Urinary bladder (tissue), 4 donors: Measurements from ENCODE around the gene THADA. TPM values are rescaled to one million over a fixed set of nuclear protein-coding genes. Genes with fewer than 3 reads are reported as not detected.
A peak's percentile ranks its signal among the peaks of the same experiment; 100 is the strongest.

Experiments
- DNase-seq: peaks from one replicate; pipeline ENCODE4 v3.0.0-alpha.2; 2015; ENCODE audit errors: extremely low spot score
- H3K27ac ChIP-seq: one replicate; pipeline ENCODE4 v1.5.1; 2013; ENCODE audit warnings: low read depth, mild to moderate bottlenecking, moderate library complexity
- H3K36me3 ChIP-seq: one replicate; pipeline ENCODE4 v1.6.1; 2013; ENCODE audit warnings: mild to moderate bottlenecking, moderate library complexity; ENCODE audit not compliant: insufficient read depth
- H3K4me1 ChIP-seq: one replicate; pipeline ENCODE4 v1.6.1; 2013; ENCODE audit warnings: mild to moderate bottlenecking, moderate library complexity; ENCODE audit not compliant: insufficient read depth
- H3K4me3 ChIP-seq: one replicate; pipeline ENCODE4 v1.5.1; 2013; ENCODE audit warnings: low read depth, low read length
- WGBS: extraction: QIAGEN DNeasy Blood & Tissue Kit; methylation state at CpG from one replicate; pipeline ENCODE4 v1.1.7; 2013; 5-methylcytosine and 5-hydroxymethylcytosine counted together
- polyA plus RNA-seq: library from polyadenylated mRNA; stranded (reverse); fragments of 200-250 nt; gene quantifications from one replicate; pipeline ENCODE4 v1.2.3, GENCODE V29; 2013
- total RNA-seq: library from RNA; depleted of rRNA; stranded (reverse); fragments of >200 nt; gene quantifications from one replicate; pipeline ENCODE4 v1.2.3, GENCODE V29; 2014
- donor health status: healthy with polysubstance abuse.
- donor health status: healthy.

Gene THADA
- total and polyA plus RNA-seq, 2 donors, result 12.2 to 71.6 TPM

DNA sequence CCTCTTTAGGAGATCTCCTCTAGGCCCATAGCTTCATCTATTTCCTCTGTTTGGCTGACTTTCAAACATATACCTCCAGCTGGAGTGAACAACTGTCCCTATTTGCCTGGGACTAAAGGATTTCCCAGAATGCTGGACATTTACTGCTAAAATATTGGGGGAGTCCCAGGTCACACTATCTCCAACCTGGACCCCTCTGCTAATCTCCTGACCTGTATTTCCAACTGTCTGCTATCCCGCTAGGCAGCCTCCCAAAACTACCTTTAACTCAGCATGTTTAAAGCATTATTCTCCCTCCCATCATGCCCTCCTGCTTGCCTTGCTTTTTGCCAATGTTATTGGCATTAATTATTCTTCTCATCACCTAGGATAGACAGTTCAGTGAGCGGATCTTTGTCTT, 77.1 kb downstream of the THADA start:
- H3K4me3 ChIP-seq, result no peak overlapping the region
- H3K36me3 ChIP-seq, result no peaks in the 10 kb centered on the region
- no peaks in the 10 kb centered on the region for H3K4me1 ChIP-seq
- 95% methylated on average over 2 of the region's 2 CpGs for WGBS
- no peak overlapping the region for H3K27ac ChIP-seq
- DNase-seq, result no peak

DNA sequence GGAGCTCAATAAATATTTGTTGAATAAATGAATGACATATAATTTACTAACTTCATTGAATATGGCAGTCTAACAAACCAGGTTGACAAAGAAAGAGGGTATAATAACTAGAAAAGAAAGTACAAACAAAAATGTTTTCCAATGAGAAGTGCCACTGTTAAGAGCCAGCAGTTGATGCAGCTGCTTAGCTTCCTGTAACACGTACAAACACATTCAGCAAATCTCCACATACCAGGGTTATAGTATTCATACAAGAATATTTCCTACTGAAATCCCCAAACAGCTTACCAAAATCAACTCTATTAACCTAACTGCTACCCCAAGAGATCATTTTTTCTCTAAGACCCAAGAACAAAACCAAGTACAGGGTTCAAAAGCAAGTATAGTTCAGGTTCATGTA, 77.7 kb downstream of the THADA start:
- H3K36me3 ChIP-seq, result no peaks in the 10 kb centered on the region
- H3K4me1 ChIP-seq, result no peaks in the 10 kb centered on the region
- no peak overlapping the region for H3K4me3 ChIP-seq
- H3K27ac ChIP-seq, result peak overlapping the region; percentile 54
- no peak for DNase-seq
- WGBS, result 21% methylated on average over 1 of the region's 1 CpG

DNA sequence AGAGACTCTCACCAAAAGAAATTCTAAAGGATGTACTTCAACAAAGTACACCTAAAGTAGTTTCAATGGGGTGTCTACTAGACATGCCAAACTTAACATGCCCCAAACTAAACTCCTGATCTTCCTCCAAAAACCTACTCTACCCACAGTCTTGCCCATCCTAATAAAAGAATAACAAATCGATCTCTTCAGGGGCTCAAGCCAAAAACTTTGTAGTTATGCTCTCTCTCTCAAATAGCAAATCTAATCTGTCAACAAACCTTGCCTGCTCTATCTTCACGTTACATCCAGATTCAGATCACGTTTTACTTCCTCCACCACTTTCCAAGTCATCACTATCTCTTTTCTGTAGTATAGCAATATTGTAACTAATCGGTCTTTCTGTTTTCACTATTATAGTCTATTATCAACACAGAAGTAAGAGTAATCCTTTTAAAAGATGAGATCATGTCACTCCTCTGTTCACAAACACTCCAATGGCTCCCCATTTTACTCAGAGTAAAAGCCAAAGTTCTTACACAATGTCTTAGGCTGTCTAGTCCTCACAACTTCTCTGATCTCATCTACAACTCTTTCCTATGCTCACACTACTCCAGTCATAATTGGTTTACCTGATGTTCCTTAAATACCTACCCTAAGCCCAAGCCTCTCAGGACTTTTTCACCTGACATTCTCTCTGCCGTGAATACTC, 79.9 kb downstream of the THADA start:
- Histone ChIP-seq H3K36me3 (no peaks in the 10 kb centered on the region), H3K27ac (no peak overlapping the region), H3K4me3 (no peak overlapping the region), H3K4me1 (no peaks in the 10 kb centered on the region)
- DNase-seq, result no peak
- 58% methylated on average over 5 of the region's 5 CpGs for WGBS

DNA sequence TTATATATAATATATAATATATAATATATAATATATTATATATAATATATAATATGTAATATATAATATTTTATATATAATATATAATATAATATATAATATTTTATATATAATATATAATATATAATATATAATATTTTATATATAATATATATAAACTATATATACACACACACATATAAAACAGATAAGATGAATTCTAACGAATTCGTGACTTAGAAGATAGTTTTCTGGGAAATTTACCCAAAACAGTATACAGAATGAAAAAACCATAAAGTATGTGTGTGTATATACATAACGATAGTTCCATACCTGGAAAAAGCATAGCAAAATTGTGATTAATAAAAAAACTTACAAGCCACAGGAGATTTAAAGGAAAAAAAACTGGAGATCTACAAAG, 80.6 kb downstream of the THADA start:
- Histone ChIP-seq H3K4me3 (no peak overlapping the region), H3K36me3 (no peaks in the 10 kb centered on the region), H3K27ac (no peak overlapping the region), H3K4me1 (no peaks in the 10 kb centered on the region)
- no peak for DNase-seq
- 98% methylated on average over 3 of the region's 3 CpGs for WGBS

DNA sequence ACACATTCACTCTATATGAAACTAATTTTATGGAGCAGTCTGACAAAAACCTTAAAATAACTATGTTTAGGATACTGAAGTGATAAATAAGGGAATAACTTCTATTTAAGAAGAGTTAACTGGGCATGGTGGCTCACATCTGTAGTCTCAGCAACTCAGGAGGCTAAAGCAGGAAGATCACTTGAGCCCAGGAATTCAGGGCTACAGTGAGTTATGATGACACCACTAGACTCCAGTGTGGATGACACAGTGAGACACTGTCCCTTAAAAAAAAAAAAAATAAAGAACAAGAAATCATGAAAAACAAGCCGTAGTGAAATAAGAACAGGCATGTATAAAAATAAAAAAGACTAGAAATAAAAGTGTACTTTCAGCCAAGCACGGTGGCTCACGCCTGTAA, 82.0 kb downstream of the THADA start:
- WGBS, result 88% methylated on average over 3 of the region's 3 CpGs
- no peak for DNase-seq
- Histone ChIP-seq H3K4me1 (no peaks in the 10 kb centered on the region), H3K27ac (no peak overlapping the region), H3K4me3 (no peak overlapping the region), H3K36me3 (no peaks in the 10 kb centered on the region)

DNA sequence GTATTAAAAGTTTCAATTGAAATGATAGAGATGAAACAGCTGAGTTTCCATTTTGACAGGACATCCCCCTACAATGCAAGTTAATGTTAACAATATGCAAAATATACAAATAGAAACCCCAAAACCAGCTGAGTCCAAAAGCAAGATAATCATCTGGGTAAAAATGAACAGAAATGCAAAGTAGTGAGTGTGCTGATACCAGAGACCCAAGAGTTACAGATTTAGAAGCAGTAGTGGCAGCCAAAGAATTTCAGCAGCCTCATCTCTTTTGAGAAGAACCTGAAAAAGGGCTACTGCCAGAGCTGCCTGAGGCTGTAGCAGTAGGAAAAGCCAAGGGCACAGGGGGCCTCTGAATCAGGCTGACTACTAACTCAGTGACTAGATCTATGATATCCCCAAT, 82.6 kb downstream of the THADA start:
- Histone ChIP-seq H3K36me3 (no peaks in the 10 kb centered on the region), H3K27ac (no peak overlapping the region), H3K4me1 (no peaks in the 10 kb centered on the region), H3K4me3 (no peak overlapping the region)
- DNase-seq, result no peak

DNA sequence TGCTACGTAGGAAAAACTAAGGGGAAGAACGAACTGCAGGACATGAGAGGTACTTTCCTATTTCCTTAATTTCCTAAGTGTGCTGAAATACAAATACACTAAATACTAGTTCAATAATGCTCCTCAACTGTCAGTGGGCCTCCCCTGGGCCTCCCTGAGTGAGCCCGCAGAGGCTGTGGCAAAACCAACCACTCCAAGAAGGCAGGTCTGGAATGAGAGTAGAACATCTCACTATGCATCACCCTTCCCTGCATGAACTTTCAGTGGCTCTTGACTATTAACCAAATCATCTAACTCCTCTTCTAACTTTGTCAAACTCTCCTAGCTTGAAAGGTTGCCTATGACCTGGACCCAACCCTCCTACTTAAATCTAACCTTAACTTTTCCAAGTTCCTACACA, 84.6 kb downstream of the THADA start:
- no peak overlapping the region for H3K4me3 ChIP-seq
- no peak for DNase-seq
- WGBS, result 99% methylated on average over 3 of the region's 3 CpGs
- H3K4me1 ChIP-seq, result no peaks in the 10 kb centered on the region
- H3K36me3 ChIP-seq, result no peaks in the 10 kb centered on the region
- H3K27ac ChIP-seq, result no peak overlapping the region

DNA sequence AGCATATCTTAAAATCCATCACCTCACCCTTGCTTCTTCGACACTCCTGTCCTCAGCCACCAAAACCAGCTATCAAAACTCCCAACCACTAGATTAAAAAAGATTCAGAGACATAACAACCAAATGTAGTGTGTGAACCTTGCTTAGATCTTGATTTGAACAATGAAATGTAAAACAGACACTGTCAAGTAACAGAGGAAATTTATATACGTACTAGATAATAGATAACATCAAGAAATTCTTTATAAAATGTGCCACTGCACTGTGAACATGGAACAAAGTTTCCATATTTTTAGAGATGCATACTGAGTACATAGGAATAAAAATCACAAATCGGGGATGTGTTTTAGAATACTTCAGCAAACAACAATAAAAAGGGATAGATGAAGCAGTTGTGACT, 86.0 kb downstream of the THADA start:
- 86% methylated on average over 3 of the region's 3 CpGs for WGBS
- no peak for DNase-seq
- H3K4me3 ChIP-seq, result no peak overlapping the region
- H3K36me3 ChIP-seq, result no peaks in the 10 kb centered on the region
- no peaks in the 10 kb centered on the region for H3K4me1 ChIP-seq
- H3K27ac ChIP-seq, result no peak overlapping the region

DNA sequence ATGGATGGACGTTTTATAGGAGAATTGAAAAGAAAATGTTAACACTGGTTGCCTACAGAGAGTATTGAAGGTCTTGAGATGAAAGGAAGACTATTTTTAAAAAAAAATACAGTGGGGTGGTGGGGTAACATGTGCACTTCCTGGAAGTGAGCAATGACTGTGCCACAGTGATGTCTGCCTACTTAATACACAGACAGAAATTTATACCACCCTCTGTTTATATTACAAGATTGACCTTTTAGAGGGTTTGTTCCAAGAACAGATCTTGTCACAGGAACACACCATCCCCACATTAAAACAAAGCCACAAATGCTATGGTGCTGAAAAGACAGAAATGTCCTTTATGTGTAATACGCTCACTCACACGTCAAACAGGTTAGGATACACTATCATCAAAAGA, 87.6 kb downstream of the THADA start:
- Histone ChIP-seq H3K4me1 (no peaks in the 10 kb centered on the region), H3K4me3 (no peak overlapping the region), H3K27ac (no peak overlapping the region), H3K36me3 (no peaks in the 10 kb centered on the region)
- DNase-seq, result no peak
- WGBS, result 67% methylated on average over 3 of the region's 3 CpGs

DNA sequence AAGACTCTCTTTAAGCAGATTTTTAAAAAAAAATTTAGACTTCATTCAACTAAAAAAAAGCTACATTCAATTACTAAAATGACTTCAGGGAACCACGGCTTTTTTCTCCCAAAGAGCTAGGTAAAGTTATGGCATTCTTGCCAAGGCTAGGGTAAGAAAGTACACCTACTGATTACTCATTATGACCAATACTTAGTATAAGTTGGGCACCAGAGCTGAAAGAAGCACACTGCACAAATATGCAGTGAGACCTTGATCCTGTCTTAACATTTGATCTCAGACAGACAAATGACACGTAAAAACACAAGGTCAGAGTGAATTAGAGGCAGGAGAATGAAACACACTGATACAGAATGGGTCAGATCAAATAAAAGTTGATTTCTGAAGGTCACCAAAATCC, 88.7 kb downstream of the THADA start:
- H3K36me3 ChIP-seq, result no peaks in the 10 kb centered on the region
- no peaks in the 10 kb centered on the region for H3K4me1 ChIP-seq
- no peak overlapping the region for H3K27ac ChIP-seq
- 95% methylated on average over 2 of the region's 2 CpGs for WGBS
- DNase-seq, result no peak
- H3K4me3 ChIP-seq, result no peak overlapping the region

DNA sequence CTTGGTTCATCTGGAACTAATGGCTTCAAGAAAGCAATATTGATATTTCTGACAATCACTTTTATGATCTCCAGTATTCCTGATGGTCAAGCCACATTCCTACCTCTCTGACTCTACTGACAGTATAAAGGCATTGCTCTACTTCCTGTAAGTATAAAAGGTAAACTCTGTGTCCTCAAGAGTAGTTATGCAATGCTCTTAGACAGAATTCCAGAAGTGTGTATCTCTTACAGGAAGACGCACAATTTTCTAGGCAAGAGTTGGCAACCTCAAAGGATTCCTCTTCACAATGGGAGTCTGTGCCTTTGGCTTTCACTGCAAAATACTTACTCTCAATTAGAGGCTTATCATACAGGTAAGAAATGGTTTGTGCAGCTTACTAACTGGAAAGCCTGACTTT, 100.1 kb downstream of the THADA start:
- Histone ChIP-seq H3K4me3 (no peak overlapping the region), H3K27ac (no peak overlapping the region), H3K4me1 (no peaks in the 10 kb centered on the region), H3K36me3 (peaks cover 1% of the 10 kb centered on the region)
- DNase-seq, result no peak
- WGBS, result 73% methylated on average over 1 of the region's 1 CpG

DNA sequence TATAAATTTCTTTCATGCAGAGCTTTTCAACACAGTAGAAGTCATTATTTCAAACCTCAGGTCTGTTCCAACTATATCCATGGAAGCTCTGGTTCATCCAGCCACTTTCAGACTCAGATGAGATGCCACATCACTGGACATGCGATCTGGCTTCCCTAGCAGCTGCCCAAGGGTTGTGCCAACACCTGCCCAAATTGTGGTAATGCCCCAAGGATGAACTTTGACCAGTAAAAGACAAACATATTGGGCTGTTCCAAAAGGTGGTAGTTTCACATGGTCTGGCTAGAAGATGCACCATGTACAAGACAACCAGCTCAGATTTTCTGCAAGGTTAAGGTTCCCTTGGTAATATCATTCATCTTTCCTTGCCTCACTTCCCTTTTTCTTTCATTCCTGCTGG, 101.9 kb downstream of the THADA start:
- no peak overlapping the region for H3K27ac ChIP-seq
- no peaks in the 10 kb centered on the region for H3K4me1 ChIP-seq
- 96% methylated on average over 1 of the region's 1 CpG for WGBS
- DNase-seq, result no peak
- peaks cover 1% of the 10 kb centered on the region for H3K36me3 ChIP-seq
- H3K4me3 ChIP-seq, result no peak overlapping the region

DNA sequence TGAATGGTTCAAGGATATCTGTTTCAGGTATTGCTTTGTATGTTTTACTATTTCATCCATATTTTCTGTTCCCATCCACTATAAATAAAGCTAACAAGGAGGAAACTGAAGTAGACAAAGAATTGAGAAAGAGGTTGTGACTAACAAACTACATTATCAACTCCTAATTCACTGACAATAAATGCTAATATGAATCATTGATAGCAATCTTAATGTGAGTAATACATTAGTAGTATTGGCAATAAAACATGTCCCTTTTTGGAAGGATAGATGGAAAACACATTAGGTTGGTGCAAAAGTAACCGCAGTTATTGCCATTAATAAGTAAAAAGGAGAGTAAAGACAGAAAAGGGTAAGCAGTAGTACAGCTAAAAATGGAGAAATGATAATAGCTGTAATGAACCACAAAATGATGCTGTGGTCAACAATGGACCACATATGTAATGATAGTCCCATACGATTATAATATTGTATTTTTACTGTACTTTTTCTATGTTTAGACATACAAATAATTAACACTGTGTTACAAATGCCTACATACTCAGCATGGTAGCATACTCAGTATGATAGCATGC, 104.7 kb downstream of the THADA start:
- no peaks in the 10 kb centered on the region for H3K4me1 ChIP-seq
- WGBS, result 94% methylated on average over 2 of the region's 2 CpGs
- DNase-seq, result no peak
- H3K36me3 ChIP-seq, result no peaks in the 10 kb centered on the region
- no peak overlapping the region for H3K4me3 ChIP-seq
- no peak overlapping the region for H3K27ac ChIP-seq

DNA sequence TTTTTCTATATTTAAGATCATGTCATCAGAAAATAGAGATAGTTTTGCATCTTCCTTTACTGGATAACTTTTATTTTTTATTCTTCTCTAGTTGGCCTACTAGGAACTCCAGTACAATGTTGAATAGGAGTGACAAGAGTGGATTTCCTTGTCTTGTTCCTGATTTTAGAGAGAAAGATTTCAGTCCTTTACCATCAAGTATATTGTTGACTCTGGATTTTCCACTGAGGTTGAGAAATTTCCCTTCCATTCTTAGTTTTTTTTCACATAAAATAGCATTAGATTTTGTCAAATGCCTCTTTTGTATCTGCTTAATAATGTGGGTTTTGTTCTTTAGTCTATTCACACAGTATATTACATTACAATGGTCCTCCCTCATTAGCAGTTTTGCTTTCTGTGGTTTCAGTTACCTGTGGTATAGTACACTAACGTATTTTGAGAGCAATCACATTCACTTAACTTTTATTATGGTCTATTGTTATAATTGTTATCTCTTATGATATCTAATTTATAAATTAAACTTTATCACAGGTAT, 105.5 kb downstream of the THADA start:
- H3K27ac ChIP-seq, result no peak overlapping the region
- no peak overlapping the region for H3K4me3 ChIP-seq
- H3K4me1 ChIP-seq, result no peaks in the 10 kb centered on the region
- WGBS, result 84% methylated on average over 1 of the region's 1 CpG
- no peaks in the 10 kb centered on the region for H3K36me3 ChIP-seq
- no peak for DNase-seq
